Measurements from ENCODE around the gene ZDHHC11B.
"Not testable (repeated sequence)": the region's sequence is repeated elsewhere in the genome, so short reads cannot be mapped to it uniquely, and the experiment has no call there.

ZDHHC11B gene

GRCh38 chr5:723309-723708 is 61.2 kb downstream of the ZDHHC11B start:
- not testable (repeated sequence) for H3K14ac ChIP-seq (ENCODE audit: low read length in 2 of 2); H3K27me3 ChIP-seq (ENCODE audit: control insufficient read depth in 1 of 2, insufficient read depth in 1 of 2, low read length in 2 of 2); H2BK120ac ChIP-seq (ENCODE audit: low read depth, low read length); H4K8ac ChIP-seq (ENCODE audit: low read length); H3K4me3 ChIP-seq (ENCODE audit: insufficient read depth in 1 of 2, low read depth in 1 of 2, low read length in 2 of 2); H2AFZ ChIP-seq (ENCODE audit: low read depth, low read length); H3K27ac ChIP-seq (ENCODE audit: low read length, poor library complexity, severe bottlenecking); H3K9ac ChIP-seq (ENCODE audit: low read length); H3K79me1 ChIP-seq (replicated peaks; ENCODE audit: low read length, poor library complexity, severe bottlenecking); H3K23ac ChIP-seq (ENCODE audit: low read length in 2 of 2); H3K4ac ChIP-seq (ENCODE audit: low read depth in 1 of 2, low read length in 2 of 2); H3K18ac ChIP-seq (ENCODE audit: low read depth in 1 of 2, low read length in 2 of 2); DNase-seq; H4K91ac ChIP-seq (ENCODE audit: low read length); H3K9me3 ChIP-seq (ENCODE audit: control insufficient read depth, low read length); H2AK5ac ChIP-seq (ENCODE audit: low read length, severe bottlenecking); H3K4me1 ChIP-seq (ENCODE audit: control insufficient read depth, insufficient read depth, low read depth, low read length); H3K36me3 ChIP-seq (ENCODE audit: control insufficient read depth in 1 of 2, insufficient read depth in 2 of 2, low read depth in 1 of 2, low read length in 2 of 2); H3K4me2 ChIP-seq (ENCODE audit: low read length, poor library complexity, severe bottlenecking); H2BK5ac ChIP-seq (ENCODE audit: low read depth, low read length, poor library complexity, severe bottlenecking); H2BK15ac ChIP-seq (ENCODE audit: low read depth, poor library complexity, severe bottlenecking); H2BK12ac ChIP-seq (ENCODE audit: low read length in 2 of 2)
- WGBS, result no CpG with 5 or more reads among the region's 4 CpGs

DNA sequence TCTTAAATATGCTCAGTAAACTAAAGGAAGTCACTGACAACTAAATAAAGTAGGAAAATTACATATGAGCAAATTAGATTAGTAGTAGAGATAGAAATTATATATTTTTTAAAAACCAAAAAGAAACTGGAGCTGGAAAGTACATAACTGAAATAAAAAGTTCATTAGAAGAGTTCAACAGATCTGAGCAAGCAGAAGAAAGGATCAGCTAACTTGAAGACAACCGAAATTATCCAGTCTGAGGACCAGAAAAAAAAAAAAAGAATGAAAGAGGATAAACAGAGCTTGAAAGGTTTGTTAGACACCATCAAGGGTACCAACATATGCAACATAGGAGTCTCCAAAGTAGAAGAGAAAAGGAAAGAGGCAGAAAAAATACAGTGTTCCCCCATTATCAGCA is 65.2 kb downstream of the ZDHHC11B start:
- not testable (repeated sequence) for H2BK15ac ChIP-seq (ENCODE audit: low read depth, poor library complexity, severe bottlenecking); H3K4me2 ChIP-seq (ENCODE audit: low read length, poor library complexity, severe bottlenecking); H2BK12ac ChIP-seq (ENCODE audit: low read length in 2 of 2); H2BK120ac ChIP-seq (ENCODE audit: low read depth, low read length); H3K18ac ChIP-seq (ENCODE audit: low read depth in 1 of 2, low read length in 2 of 2); H3K9me3 ChIP-seq (ENCODE audit: control insufficient read depth, low read length); H2AFZ ChIP-seq (ENCODE audit: low read depth, low read length); H3K4me1 ChIP-seq (ENCODE audit: control insufficient read depth, insufficient read depth, low read depth, low read length); H3K79me1 ChIP-seq (replicated peaks; ENCODE audit: low read length, poor library complexity, severe bottlenecking); H3K4me3 ChIP-seq (ENCODE audit: insufficient read depth in 1 of 2, low read depth in 1 of 2, low read length in 2 of 2); H3K14ac ChIP-seq (ENCODE audit: low read length in 2 of 2); H3K36me3 ChIP-seq (ENCODE audit: control insufficient read depth in 1 of 2, insufficient read depth in 2 of 2, low read depth in 1 of 2, low read length in 2 of 2); H2BK5ac ChIP-seq (ENCODE audit: low read depth, low read length, poor library complexity, severe bottlenecking); H2AK5ac ChIP-seq (ENCODE audit: low read length, severe bottlenecking); H3K27ac ChIP-seq (ENCODE audit: low read length, poor library complexity, severe bottlenecking); H3K27me3 ChIP-seq (ENCODE audit: control insufficient read depth in 1 of 2, insufficient read depth in 1 of 2, low read length in 2 of 2); H4K91ac ChIP-seq (ENCODE audit: low read length); H3K4ac ChIP-seq (ENCODE audit: low read depth in 1 of 2, low read length in 2 of 2); H3K9ac ChIP-seq (ENCODE audit: low read length); H3K23ac ChIP-seq (ENCODE audit: low read length in 2 of 2); DNase-seq; H4K8ac ChIP-seq (ENCODE audit: low read length)
- 58% methylated on average over 1 of the region's 1 CpG for WGBS

- Histone ChIP-seq H2BK120ac (ENCODE audit: low read depth, low read length) (no peak overlapping the region), H3K14ac (ENCODE audit: low read length in 2 of 2) (no peak overlapping the region), H2AFZ (ENCODE audit: low read depth, low read length) (no peak overlapping the region), H2AK5ac (ENCODE audit: low read length, severe bottlenecking) (no peak overlapping the region), H4K8ac (ENCODE audit: low read length) (no peak overlapping the region), H3K79me1 (replicated peaks; ENCODE audit: low read length, poor library complexity, severe bottlenecking) (no peaks in the 10 kb centered on the region), H2BK12ac (ENCODE audit: low read length in 2 of 2) (no peak overlapping the region), H3K23ac (ENCODE audit: low read length in 2 of 2) (no peak overlapping the region), H3K4ac (ENCODE audit: low read depth in 1 of 2, low read length in 2 of 2) (no peak overlapping the region), H3K4me2 (ENCODE audit: low read length, poor library complexity, severe bottlenecking) (no peak overlapping the region), H3K4me1 (ENCODE audit: control insufficient read depth, insufficient read depth, low read depth, low read length) (no peaks in the 10 kb centered on the region), H3K27ac (ENCODE audit: low read length, poor library complexity, severe bottlenecking) (no peak overlapping the region), H3K9me3 (ENCODE audit: control insufficient read depth, low read length) (no peaks in the 10 kb centered on the region), H3K4me3 (ENCODE audit: insufficient read depth in 1 of 2, low read depth in 1 of 2, low read length in 2 of 2) (no peak overlapping the region), H2BK5ac (ENCODE audit: low read depth, low read length, poor library complexity, severe bottlenecking) (no peak overlapping the region), H4K91ac (ENCODE audit: low read length) (no peak overlapping the region), H2BK15ac (ENCODE audit: low read depth, poor library complexity, severe bottlenecking) (no peak overlapping the region), H3K18ac (ENCODE audit: low read depth in 1 of 2, low read length in 2 of 2) (no peak overlapping the region), H3K36me3 (ENCODE audit: control insufficient read depth in 1 of 2, insufficient read depth in 2 of 2, low read depth in 1 of 2, low read length in 2 of 2) (no peaks in the 10 kb centered on the region), H3K9ac (ENCODE audit: low read length) (no peak overlapping the region), H3K27me3 (ENCODE audit: control insufficient read depth in 1 of 2, insufficient read depth in 1 of 2, low read length in 2 of 2) (peaks cover 3 to 4% of the 10 kb centered on the region in 2 experiments)
- DNase-seq, result no peak
- WGBS, result 70% methylated on average over 7 of the region's 7 CpGs
Observed at GRCh38 chr5:717143-717542, 67.4 kb downstream of the ZDHHC11B start.

DNA sequence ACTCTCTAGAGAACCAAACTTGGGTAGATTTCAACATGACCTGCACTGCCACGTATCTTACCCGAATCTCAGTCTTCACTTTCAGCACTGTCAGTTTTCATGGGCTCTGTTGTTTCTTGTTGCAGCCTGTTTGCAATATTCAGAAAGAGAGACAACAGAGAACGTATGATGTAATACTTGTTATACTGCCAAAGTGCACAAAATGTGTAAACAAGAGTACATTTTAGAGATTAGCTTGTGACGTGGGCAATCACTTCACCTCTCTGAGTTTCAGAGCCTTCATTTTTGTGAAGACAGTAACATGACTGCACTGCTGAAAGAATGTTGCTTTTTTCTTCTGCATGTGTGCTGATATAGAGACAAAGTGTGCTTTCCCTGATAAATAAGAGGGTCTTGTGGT is 67.8 kb downstream of the ZDHHC11B start:
- not testable (repeated sequence) for H2BK12ac ChIP-seq (ENCODE audit: low read length in 2 of 2); H2BK5ac ChIP-seq (ENCODE audit: low read depth, low read length, poor library complexity, severe bottlenecking); H3K14ac ChIP-seq (ENCODE audit: low read length in 2 of 2); H3K4me2 ChIP-seq (ENCODE audit: low read length, poor library complexity, severe bottlenecking); H3K4me1 ChIP-seq (ENCODE audit: control insufficient read depth, insufficient read depth, low read depth, low read length); H3K9ac ChIP-seq (ENCODE audit: low read length); H3K4ac ChIP-seq (ENCODE audit: low read depth in 1 of 2, low read length in 2 of 2); H4K91ac ChIP-seq (ENCODE audit: low read length); H3K4me3 ChIP-seq (ENCODE audit: insufficient read depth in 1 of 2, low read depth in 1 of 2, low read length in 2 of 2); H3K27me3 ChIP-seq (ENCODE audit: control insufficient read depth in 1 of 2, insufficient read depth in 1 of 2, low read length in 2 of 2); H3K79me1 ChIP-seq (replicated peaks; ENCODE audit: low read length, poor library complexity, severe bottlenecking); H2BK120ac ChIP-seq (ENCODE audit: low read depth, low read length); H3K23ac ChIP-seq (ENCODE audit: low read length in 2 of 2); H3K18ac ChIP-seq (ENCODE audit: low read depth in 1 of 2, low read length in 2 of 2); H4K8ac ChIP-seq (ENCODE audit: low read length); H2BK15ac ChIP-seq (ENCODE audit: low read depth, poor library complexity, severe bottlenecking); DNase-seq; H3K27ac ChIP-seq (ENCODE audit: low read length, poor library complexity, severe bottlenecking); H3K36me3 ChIP-seq (ENCODE audit: control insufficient read depth in 1 of 2, insufficient read depth in 2 of 2, low read depth in 1 of 2, low read length in 2 of 2); H2AFZ ChIP-seq (ENCODE audit: low read depth, low read length); H2AK5ac ChIP-seq (ENCODE audit: low read length, severe bottlenecking); H3K9me3 ChIP-seq (ENCODE audit: control insufficient read depth, low read length)
- WGBS, result 67% methylated on average over 3 of the region's 4 CpGs

All from mesenchymal stem cell (in vitro differentiated cells and primary cell).